HG03025 (cell line): ENCODE measurements around the gene OR14K1.
"Not testable (repeated sequence)": the region's sequence is repeated elsewhere in the genome, so short reads cannot be mapped to it uniquely, and the experiment has no call there.

Experiments used
- ATAC-seq: cut with Tn5 transposase; IDR thresholded peaks from one replicate; pipeline ENCODE4 v1.9.1; 2021; ENCODE audit warnings: mild to moderate bottlenecking, moderate library complexity; ENCODE audit not compliant: unreplicated experiment, low FRiP score

OR14K1 gene

GRCh38 chr1:247738315-247738714 is at the start of gene OR14K1:
Gene OR14K1, plus strand, starts transcription at chr1:247738615. Its CDS starts 0 bp downstream, at chr1:247738615.
- no peak for ATAC-seq

- ATAC-seq: no peak
These were observed 37.1 kb upstream of the OR14K1 start for GRCh38 chr1:247701338-247701737.

GRCh38 chr1:247710681-247711080 is 27.7 kb upstream of the OR14K1 start:
- not testable (repeated sequence) for ATAC-seq

- ATAC-seq: no peak
These were observed 24.7 kb upstream of the OR14K1 start for GRCh38 chr1:247713753-247714152.

- no peak for ATAC-seq
These were observed 21.9 kb upstream of the OR14K1 start, which contains the start of gene OR6F1 for GRCh38 chr1:247716546-247716945. Gene OR6F1, minus strand, starts transcription at chr1:247716646. Its CDS starts 3,891 bp downstream, at chr1:247712755.

GRCh38 chr1:247721222-247721621 is 17.2 kb upstream of the OR14K1 start:
- ATAC-seq: no peak

GRCh38 chr1:247740721-247741120 is 2.3 kb downstream of the OR14K1 start:
- ATAC-seq: no peak

GRCh38 chr1:247741756-247742155 is 3.3 kb downstream of the OR14K1 start:
- ATAC-seq: no peak

- ATAC-seq: not testable (repeated sequence)
These were observed 3.9 kb downstream of the OR14K1 start for GRCh38 chr1:247742215-247742760.

GRCh38 chr1:247746391-247746935 is 8.0 kb downstream of the OR14K1 start:
- ATAC-seq: no peak

- no peak for ATAC-seq
These were observed 9.2 kb downstream of the OR14K1 start for GRCh38 chr1:247747616-247748015.

- no peak for ATAC-seq
These were observed 9.6 kb downstream of the OR14K1 start, which contains the start of gene OR14A2 for GRCh38 chr1:247748041-247748440. Gene OR14A2, minus strand, starts transcription at chr1:247748141.

- no peak for ATAC-seq
These were observed 11.5 kb downstream of the OR14K1 start for GRCh38 chr1:247749870-247750269.

GRCh38 chr1:247754311-247754710 is 15.9 kb downstream of the OR14K1 start:
- not testable (repeated sequence) for ATAC-seq

GRCh38 chr1:247760456-247760855 is 22.0 kb downstream of the OR14K1 start, which contains the start of gene OR1C1:
Gene OR1C1, minus strand, starts transcription at chr1:247760556. Its CDS starts 2,150 bp downstream, at chr1:247758406.
- no peak for ATAC-seq

- no peak for ATAC-seq
These were observed 31.2 kb downstream of the OR14K1 start for GRCh38 chr1:247769603-247770002.
